ENCODE data around the gene ARF1.

ARF1 gene

GRCh38 chr1:228082214-228082917, at the start of gene ARF1:
Gene ARF1, plus strand, starts transcription at chr1:228082708. Its CDS starts 14,407 bp downstream, at chr1:228097115.
- DNase-seq, result peak; percentile 14

- no peak for DNase-seq
These were observed 49.1 kb upstream of the ARF1 start for GRCh38 chr1:228033376-228033775.

- no peak for DNase-seq
These were observed 47.3 kb upstream of the ARF1 start for GRCh38 chr1:228034954-228035837.

GRCh38 chr1:228035844-228036243, 46.7 kb upstream of the ARF1 start:
- DNase-seq, result no peak

- DNase-seq, result no peak
These were observed 45.7 kb upstream of the ARF1 start for GRCh38 chr1:228036701-228037231.

GRCh38 chr1:228037401-228038386, 44.8 kb upstream of the ARF1 start:
- DNase-seq, result no peak

- DNase-seq, result no peak
These were observed 44.0 kb upstream of the ARF1 start for GRCh38 chr1:228038387-228039005.

- no peak for DNase-seq
These were observed 43.3 kb upstream of the ARF1 start for GRCh38 chr1:228039006-228039903.

- DNase-seq, result no peak
These were observed 42.5 kb upstream of the ARF1 start for GRCh38 chr1:228039986-228040385.

- DNase-seq, result no peak
These were observed 41.2 kb upstream of the ARF1 start for GRCh38 chr1:228041316-228041715.

GRCh38 chr1:228042508-228042907, 40.0 kb upstream of the ARF1 start:
- no peak for DNase-seq

- no peak for DNase-seq
These were observed 39.1 kb upstream of the ARF1 start for GRCh38 chr1:228043281-228043848.

GRCh38 chr1:228044961-228045360, 37.5 kb upstream of the ARF1 start:
- no peak for DNase-seq

- DNase-seq, result no peak
These were observed 37.1 kb upstream of the ARF1 start for GRCh38 chr1:228045405-228045804.

- no peak for DNase-seq
These were observed 36.6 kb upstream of the ARF1 start for GRCh38 chr1:228045871-228046270.

GRCh38 chr1:228046421-228047182, 35.9 kb upstream of the ARF1 start:
- DNase-seq, result no peak

GRCh38 chr1:228047183-228047466, 35.4 kb upstream of the ARF1 start:
- DNase-seq, result no peak

GRCh38 chr1:228048120-228048519, 34.4 kb upstream of the ARF1 start:
- no peak for DNase-seq

- DNase-seq, result no peak
These were observed 33.7 kb upstream of the ARF1 start for GRCh38 chr1:228048659-228049298.

All from NCI-H187 treated with DMSO at 0.1 percent for 48 hours (cell line).